Breast epithelium (tissue), 4 donors: ENCODE results near the gene ATP1B3. TPM values are rescaled to one million over a fixed set of nuclear protein-coding genes. Genes with fewer than 3 reads are reported as not detected.

Experiments used
- DNase-seq, 2 donors: peaks; one replicate each; pipeline ENCODE4 v3.0.0-alpha.2; 2019; ENCODE audit warnings: low spot score in 2 of 2
- H3K27ac ChIP-seq, 2 donors: fragments of 200-600 bp; sonication (generic) in 1 of 2; one replicate each; pipeline ENCODE4 v1.5.1; 2016 to 2019; ENCODE audit warnings: mild to moderate bottlenecking in 1 of 2
- H3K27me3 ChIP-seq, 2 donors: fragments of 200-600 bp; sonication (generic) in 1 of 2; one replicate each; pipeline versions ENCODE4 v1.5.1 to v1.6.0; 2017 to 2019; ENCODE audit warnings: control low read depth in 1 of 2, mild to moderate bottlenecking in 1 of 2
- H3K36me3 ChIP-seq: fragments of 200-600 bp; one replicate; pipeline ENCODE4 v1.5.1; 2019
- H3K4me1 ChIP-seq, 2 donors: fragments of 200-600 bp; sonication (generic); one replicate each; pipeline ENCODE4 v1.5.1; 2016 to 2019; ENCODE audit warnings: control low read depth in 1 of 2
- H3K4me3 ChIP-seq, 3 donors: fragments of 200-600 bp; sonication (generic); 1 replicate in 2 of 3; 2 replicates in 1 of 3; pipeline ENCODE4 v1.5.1; 2016 to 2019; ENCODE audit warnings: mild to moderate bottlenecking in 3 of 3, moderate library complexity in 2 of 3
- H3K9me3 ChIP-seq, 2 donors: fragments of 200-600 bp; sonication (generic) in 1 of 2; one replicate each; pipeline ENCODE4 v1.5.1; 2016 to 2019; ENCODE audit warnings: control low read depth in 1 of 2
- POLR2A ChIP-seq: fragments of 450-650 bp; IDR thresholded peaks from one replicate; pipeline ENCODE4 v1.6.1; 2016; ENCODE audit warnings: antibody characterized with exemption, mild to moderate bottlenecking, moderate library complexity
- POLR2AphosphoS5 ChIP-seq, 3 donors: sonication (generic); formaldehyde crosslinking; IDR thresholded peaks; one replicate each; pipeline ENCODE4 v1.6.1; 2017; ENCODE audit warnings: antibody characterized with exemption in 3 of 3
- intact Hi-C: fragments of 100-400 bp; cut with DNase I; formaldehyde crosslinking; loops from one replicate; pipeline ENCODE4 v1.15.1; 2023; ENCODE audit warnings: low total_unique reads
- total RNA-seq, 3 donors: library from RNA; depleted of rRNA; stranded (reverse); fragments of >200 nt; gene quantifications; one replicate each; pipeline ENCODE4 v1.1.0, GENCODE V29; 2016
- TF ChIP-seq, protein P1 (sequence below), 3 donors: fragments of 450-650 bp; IDR thresholded peaks; one replicate each; pipeline ENCODE4 v1.5.1; 2016 to 2017; ENCODE audit warnings: antibody characterized with exemption in 3 of 3, mild to moderate bottlenecking in 3 of 3, moderate library complexity in 3 of 3

The ATP1B3 gene
- total RNA-seq, 3 donors from 2014 or later = 47.2 to 88.8 (median 74.4) TPM

DNA sequence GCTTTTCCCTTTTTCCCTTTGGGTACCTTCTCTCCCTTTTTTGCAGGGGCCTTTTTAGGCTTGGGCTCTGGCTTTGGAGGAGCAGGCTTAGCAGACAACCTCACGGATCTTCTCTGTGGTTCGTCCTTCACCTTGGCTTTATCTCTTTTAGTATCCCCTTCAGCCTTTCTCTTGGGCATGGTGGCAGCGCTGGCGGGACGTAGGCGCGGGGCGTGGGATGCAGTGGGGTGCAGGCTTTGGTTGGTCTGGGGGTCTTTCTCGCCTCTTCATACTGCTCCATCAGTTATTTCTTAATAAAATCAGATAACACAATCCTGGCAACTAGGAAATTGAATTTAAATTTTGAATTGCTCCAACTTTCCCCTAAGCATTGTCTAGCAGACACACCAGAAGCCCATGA is 11.3 kb upstream of the ATP1B3 start:
- no peaks in the 10 kb centered on the region for H3K4me1 ChIP-seq
- H3K27me3 ChIP-seq = no peaks in the 10 kb centered on the region
- no peak overlapping the region for H3K4me3 ChIP-seq
- no peak for DNase-seq
- intact Hi-C loops = no loop called here
- H3K9me3 ChIP-seq = no peaks in the 10 kb centered on the region
- TF ChIP-seq, protein P1, sequence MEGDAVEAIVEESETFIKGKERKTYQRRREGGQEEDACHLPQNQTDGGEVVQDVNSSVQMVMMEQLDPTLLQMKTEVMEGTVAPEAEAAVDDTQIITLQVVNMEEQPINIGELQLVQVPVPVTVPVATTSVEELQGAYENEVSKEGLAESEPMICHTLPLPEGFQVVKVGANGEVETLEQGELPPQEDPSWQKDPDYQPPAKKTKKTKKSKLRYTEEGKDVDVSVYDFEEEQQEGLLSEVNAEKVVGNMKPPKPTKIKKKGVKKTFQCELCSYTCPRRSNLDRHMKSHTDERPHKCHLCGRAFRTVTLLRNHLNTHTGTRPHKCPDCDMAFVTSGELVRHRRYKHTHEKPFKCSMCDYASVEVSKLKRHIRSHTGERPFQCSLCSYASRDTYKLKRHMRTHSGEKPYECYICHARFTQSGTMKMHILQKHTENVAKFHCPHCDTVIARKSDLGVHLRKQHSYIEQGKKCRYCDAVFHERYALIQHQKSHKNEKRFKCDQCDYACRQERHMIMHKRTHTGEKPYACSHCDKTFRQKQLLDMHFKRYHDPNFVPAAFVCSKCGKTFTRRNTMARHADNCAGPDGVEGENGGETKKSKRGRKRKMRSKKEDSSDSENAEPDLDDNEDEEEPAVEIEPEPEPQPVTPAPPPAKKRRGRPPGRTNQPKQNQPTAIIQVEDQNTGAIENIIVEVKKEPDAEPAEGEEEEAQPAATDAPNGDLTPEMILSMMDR (IDR thresholded peaks at IDR 0.05) = no peak
- TF ChIP-seq POLR2A (no peak), POLR2AphosphoS5 (IDR thresholded peaks at IDR 0.05) (no peak)
- H3K27ac ChIP-seq = no peak overlapping the region
- no peaks in the 10 kb centered on the region for H3K36me3 ChIP-seq

DNA sequence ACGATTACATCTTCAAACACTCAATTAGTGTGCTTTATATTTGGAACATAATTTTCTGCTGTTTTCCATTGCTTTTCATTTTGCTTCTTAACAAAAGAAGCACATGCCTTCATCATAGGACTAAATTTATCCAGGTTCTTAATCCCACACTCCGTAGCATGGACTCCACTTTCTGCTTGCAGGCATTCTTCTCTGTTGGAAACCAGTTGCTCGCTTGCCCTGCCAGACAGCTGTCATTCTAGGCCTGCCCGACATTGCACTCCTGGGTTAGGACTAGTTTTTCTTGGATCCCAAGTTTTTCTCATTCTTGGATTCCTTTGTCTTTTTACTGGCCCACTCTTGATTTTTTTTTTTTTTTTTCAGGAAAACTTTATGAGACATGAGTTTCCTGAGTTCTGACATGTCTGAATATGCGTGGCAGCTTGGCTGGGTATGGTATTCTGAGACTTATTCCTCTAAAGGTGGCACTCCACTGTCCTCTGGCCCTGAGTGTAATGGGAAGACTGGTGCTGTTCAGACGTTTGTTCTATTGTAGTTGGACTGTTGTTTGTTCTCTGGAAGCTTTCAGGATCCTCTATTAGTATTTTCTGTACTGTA is 6.3 kb upstream of the ATP1B3 start:
- no peaks in the 10 kb centered on the region for H3K36me3 ChIP-seq
- no peak for DNase-seq
- no peaks in the 10 kb centered on the region for H3K27me3 ChIP-seq
- no peaks in the 10 kb centered on the region for H3K4me1 ChIP-seq
- H3K27ac ChIP-seq = no peak overlapping the region
- no peak overlapping the region for H3K4me3 ChIP-seq
- intact Hi-C loops = no loop called here
- H3K9me3 ChIP-seq = no peaks in the 10 kb centered on the region
- TF ChIP-seq POLR2A (no peak), POLR2AphosphoS5 (IDR thresholded peaks at IDR 0.05) (no peak)
- TF ChIP-seq, protein P1 (IDR thresholded peaks at IDR 0.05) = no peak

DNA sequence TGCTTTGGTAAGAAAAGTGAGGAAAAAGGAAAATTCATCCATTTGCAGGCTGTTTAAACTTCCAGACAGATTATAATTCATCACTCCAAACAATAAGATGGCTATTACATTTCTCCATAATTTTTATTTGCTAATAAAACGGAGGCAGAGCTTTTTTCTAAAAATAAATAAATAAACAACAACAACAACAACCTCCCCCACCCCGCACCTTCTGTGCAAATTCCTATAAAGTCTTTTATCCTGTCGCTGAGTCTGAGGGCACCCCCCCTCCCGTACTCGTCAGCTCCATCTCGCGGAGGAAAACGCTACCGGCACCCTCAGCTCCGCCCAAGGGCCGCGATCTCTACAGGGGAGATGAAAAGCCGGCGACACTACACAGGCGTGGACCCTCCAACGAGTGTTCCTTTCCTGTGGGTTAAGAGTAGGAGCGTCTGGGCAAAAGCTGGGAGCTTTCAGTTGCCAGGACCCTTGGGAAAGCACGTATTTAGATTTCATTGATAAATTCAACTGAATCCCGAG is 1.0 kb upstream of the ATP1B3 start:
- Histone ChIP-seq H3K36me3 (no peaks in the 10 kb centered on the region), H3K9me3 (no peaks in the 10 kb centered on the region), H3K4me3 (peak overlapping the region; percentile 82 to 87 (median 82)), H3K4me1 (no peaks in the 10 kb centered on the region), H3K27me3 (no peaks in the 10 kb centered on the region), H3K27ac (peak overlapping the region; percentile 99 to 100)
- intact Hi-C loops = loop anchor here (2.0 kb wide), 1 partner anchor 135 kb away; no protein-coding TSS in a partner anchor
- TF ChIP-seq, protein P1 (IDR thresholded peaks at IDR 0.05) = peak; percentile 65 to 88 (median 83)
- TF ChIP-seq POLR2A = no peak
- peak; percentile 8 to 55 (median 35) for TF ChIP-seq POLR2AphosphoS5 (IDR thresholded peaks at IDR 0.05)
- peak; percentile 83 to 85 for DNase-seq

DNA sequence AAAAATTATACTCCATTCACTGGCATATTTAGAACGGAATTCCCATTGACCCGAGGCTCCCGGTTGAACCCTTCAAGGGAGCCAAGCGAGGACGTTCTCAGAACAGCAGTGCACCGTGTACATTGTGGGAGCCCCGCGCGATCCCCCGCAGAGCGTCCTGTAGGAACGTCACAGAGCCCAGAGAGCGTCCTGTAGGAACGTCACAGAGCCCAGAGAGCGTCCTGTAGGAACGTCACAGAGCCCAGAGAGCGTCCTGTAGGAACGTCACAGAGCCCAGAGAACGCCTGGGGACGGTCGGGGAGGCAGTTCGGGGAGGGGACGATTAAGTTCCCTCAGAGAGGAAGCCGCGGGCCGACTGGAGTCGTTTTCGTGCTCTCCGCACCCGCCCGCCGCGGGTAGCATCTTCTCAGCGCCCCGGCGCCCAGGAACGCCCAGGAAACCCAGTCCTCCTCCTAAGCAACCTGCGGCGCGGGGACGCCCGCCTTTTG is 506 bp upstream of the ATP1B3 start:
- no peaks in the 10 kb centered on the region for H3K27me3 ChIP-seq
- H3K4me1 ChIP-seq = no peaks in the 10 kb centered on the region
- no peak for DNase-seq
- TF ChIP-seq, protein P1 (IDR thresholded peaks at IDR 0.05) = no peak
- peak in 1 of 3 donors; percentile 9 for TF ChIP-seq POLR2AphosphoS5 (IDR thresholded peaks at IDR 0.05)
- no peaks in the 10 kb centered on the region for H3K9me3 ChIP-seq
- peak overlapping the region; percentile 82 to 87 (median 82) for H3K4me3 ChIP-seq
- intact Hi-C loops = loop anchor here (2.0 kb wide), 1 partner anchor 135 kb away; no protein-coding TSS in a partner anchor
- H3K36me3 ChIP-seq = no peaks in the 10 kb centered on the region
- H3K27ac ChIP-seq = peak overlapping the region; percentile 99 to 100

DNA sequence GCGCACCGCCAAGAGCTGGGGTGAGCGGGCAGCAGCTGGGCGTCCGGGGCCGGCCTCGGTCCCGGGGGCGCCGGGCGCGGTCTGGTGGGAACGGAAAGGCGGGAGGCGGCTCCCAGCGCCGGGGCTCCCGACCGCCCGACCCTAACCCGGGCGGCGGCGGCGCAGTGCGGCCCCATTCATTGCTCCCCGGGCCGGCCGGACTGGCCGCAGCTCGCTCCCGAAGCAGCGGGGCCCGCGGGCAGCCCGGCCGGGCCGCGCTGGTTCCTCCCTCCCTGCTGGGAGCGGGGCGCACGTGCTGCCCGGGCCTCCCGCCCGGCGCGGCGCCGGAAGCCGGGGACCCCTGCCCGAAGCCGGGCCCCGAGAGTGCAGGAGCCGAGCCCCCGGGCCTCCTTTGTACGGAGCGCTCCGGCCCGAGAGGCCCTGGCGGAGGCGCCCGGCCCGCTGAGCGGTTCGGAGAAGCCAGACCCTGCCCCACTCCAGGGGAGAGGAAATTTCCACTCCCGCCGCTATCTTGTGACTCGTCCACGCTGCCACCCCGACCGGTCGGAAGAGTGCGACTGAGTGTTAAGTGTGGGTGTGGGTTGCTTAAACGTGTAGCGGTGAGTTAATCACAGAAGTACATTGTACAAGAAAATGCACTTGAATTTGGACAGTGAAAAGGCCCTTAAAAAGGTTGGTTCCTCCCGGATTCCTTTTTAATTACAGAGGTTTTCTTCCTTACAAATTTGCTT is 613 bp downstream of the ATP1B3 start:
- Histone ChIP-seq H3K9me3 (no peaks in the 10 kb centered on the region), H3K36me3 (no peaks in the 10 kb centered on the region), H3K27ac (peak overlapping the region; percentile 99 to 100), H3K27me3 (no peaks in the 10 kb centered on the region), H3K4me1 (no peaks in the 10 kb centered on the region), H3K4me3 (peak overlapping the region; percentile 82 to 87 (median 82))
- intact Hi-C loops = no loop called here
- peak in 1 of 2 donors; percentile 32 for DNase-seq
- TF ChIP-seq POLR2AphosphoS5 (IDR thresholded peaks at IDR 0.05) = peak in 2 of 3 donors; percentile 23 to 41
- TF ChIP-seq, protein P1 (IDR thresholded peaks at IDR 0.05) = no peak
